GM12878 (cell line): ENCODE results near the gene LHFPL4. TPM values are rescaled to one million over a fixed set of nuclear protein-coding genes. Genes with fewer than 3 reads are reported as not detected.

Experiments
- ATAC-seq: fragments of 200-7000 bp; cut with Tn5 transposase; 3 replicates; pipeline ENCODE4 v1.9.1; 2020; ENCODE audit warnings: mild to moderate bottlenecking, moderate library complexity
- BruUV-seq: library from RNA; stranded (reverse); fragments of 400-500 nt; replicated peaks from 2 replicates; lab custom pipeline; 2021; lab: Mats Ljungman, UMichigan
- CTCF ChIA-PET: fragments of 300-600 bp; sonication (Branson Sonifier 250); formaldehyde crosslinking; extraction: SDS; loops from one replicate; lab custom pipeline; 2021; ENCODE audit warnings: inconsistent platforms; lab: Yijun Ruan, JAX
- POLR2A ChIA-PET: fragments of 350-600 bp; formaldehyde crosslinking; extraction: SDS; loops from one replicate; lab custom pipeline; 2021; ENCODE audit warnings: inconsistent platforms; lab: Charles Lee
- RAD21 ChIA-PET: fragments of 300-600 bp; sonication (Branson Sonifier 250); formaldehyde crosslinking; loops from one replicate; lab custom pipeline; 2023; ENCODE audit warnings: antibody characterized with exemption; ENCODE audit not compliant: unreplicated experiment; lab: Charles Lee
- SMC1A ChIA-PET: fragments of 300-600 bp; sonication (Branson Sonifier 250); formaldehyde crosslinking; loops from one replicate; lab custom pipeline; 2023; ENCODE audit not compliant: unreplicated experiment, uncharacterized antibody; lab: Charles Lee
- DNase-seq: peaks from one replicate; pipeline ENCODE4 v3.0.0-alpha.2; 2011; ENCODE audit warnings: low read depth, low spot score
- FAIRE-seq: peaks from 3 replicates; lab custom pipeline; 2011; peaks lifted over from hg19 to GRCh38; lab: Jason Lieb, UNC
- H2AFZ ChIP-seq: 2 replicates; pipeline ENCODE4 v1.6.0; 2011; ENCODE audit warnings: low read depth, low read length, control low read depth; ENCODE audit not compliant: control insufficient read depth
- H3K27ac ChIP-seq: 2 replicates; pipeline ENCODE4 v1.5.1; 2011; ENCODE audit warnings: control low read depth; ENCODE audit not compliant: control insufficient read depth, insufficient read depth
- H3K27me3 ChIP-seq, 2 experiments: replicated peaks in 1 of 2; 2 replicates each; pipeline versions ENCODE4 v1.6.0 to v1.6.1; 2011; ENCODE audit warnings: low read length in 1 of 2; ENCODE audit not compliant: control insufficient read depth in 2 of 2, insufficient read depth in 2 of 2
- H3K36me3 ChIP-seq, 2 experiments: 2 replicates each; pipeline ENCODE4 v1.5.1; 2011; ENCODE audit warnings: low read length in 1 of 2; ENCODE audit not compliant: control insufficient read depth in 2 of 2, insufficient read depth in 2 of 2
- H3K4me1 ChIP-seq: 2 replicates; pipeline ENCODE4 v1.6.1; 2011; ENCODE audit warnings: mild to moderate bottlenecking, low read length, moderate library complexity, mixed read lengths; ENCODE audit not compliant: control insufficient read depth, insufficient read depth
- H3K4me2 ChIP-seq: 2 replicates; pipeline ENCODE4 v1.6.0; 2011; ENCODE audit warnings: control low read depth; ENCODE audit not compliant: control insufficient read depth, insufficient read depth
- H3K4me3 ChIP-seq: fragments of 200-600 bp; sonication (generic); 2 replicates; pipeline ENCODE4 v1.5.1; 2016
- H3K79me2 ChIP-seq: 2 replicates; pipeline ENCODE4 v1.6.0; 2011; ENCODE audit warnings: low read length; ENCODE audit not compliant: control insufficient read depth, insufficient read depth
- H3K9ac ChIP-seq: 2 replicates; pipeline ENCODE4 v1.8.0; 2011; ENCODE audit warnings: low read length, control low read depth, mixed read lengths; ENCODE audit not compliant: control insufficient read depth, insufficient read depth
- H3K9me3 ChIP-seq: replicated peaks from 3 replicates; pipeline ENCODE4 v1.5.1; 2011; ENCODE audit warnings: mild to moderate bottlenecking, low read length; ENCODE audit not compliant: control insufficient read depth, insufficient read depth
- H4K20me1 ChIP-seq: 2 replicates; pipeline ENCODE4 v1.6.0; 2011; ENCODE audit not compliant: control insufficient read depth, insufficient read depth
- ATF7 ChIP-seq: fragments of 450-650 bp; IDR thresholded peaks from 2 replicates; pipeline ENCODE4 v1.6.1; 2016; ENCODE audit warnings: low read depth, mild to moderate bottlenecking
- RELA ChIP-seq: fragments of 450-650 bp; IDR thresholded peaks from 2 replicates; pipeline ENCODE4 v1.8.0; 2014; ENCODE audit warnings: borderline replicate concordance; ENCODE audit not compliant: partially characterized antibody
- RUNX3 ChIP-seq: IDR thresholded peaks from 2 replicates; pipeline ENCODE4 v1.6.1; 2012; ENCODE audit warnings: low read length, inconsistent platforms
- ZNF384 ChIP-seq: IDR thresholded peaks from 2 replicates; pipeline ENCODE4 v1.6.1; 2012; ENCODE audit warnings: low read depth, mild to moderate bottlenecking, low read length, improper control_type of control experiment, borderline replicate concordance
- WGBS: methylation state at CpG from one replicate; pipeline ENCODE4 v1.1.6; 2016; ENCODE audit warnings: low lambda C conversion rate; ENCODE audit not compliant: insufficient replicate concordance, insufficient coverage; ENCODE audit errors: missing lambda C conversion rate; 5-methylcytosine and 5-hydroxymethylcytosine counted together
- in situ Hi-C: fragments of 300-500 bp; cut with MboI; formaldehyde crosslinking; loops from 9 replicates; pipeline ENCODE4 v1.14.3; 2018; ENCODE audit warnings: mixed read lengths
- intact Hi-C: fragments of 100-400 bp; cut with micrococcal nuclease; formaldehyde crosslinking; loops from one replicate; pipeline ENCODE4 v1.14.2; 2022; ENCODE audit not compliant: unreplicated experiment
- polyA plus RNA-seq, 11 experiments: library from polyadenylated mRNA; depleted of rRNA in 4 of 11; unstranded in 6 of 11; stranded (reverse) in 5 of 11; fragments of >200 nt; fragmentation: Nextera tagmentation in 4 of 11; fragmentation: Illumina TruSeq in 1 of 11; extraction: Ambion mirVana in 4 of 11; extraction: Trizol in 1 of 11; gene quantifications; 1 replicate in 1 of 11; 2 replicates in 10 of 11; pipeline versions ENCODE4 v1.2.1 to v1.2.3, GENCODE V29; 2011 to 2016; ENCODE audit warnings: inconsistent platforms in 2 of 11, missing spikeins in 2 of 11, low read depth in 1 of 11
- total RNA-seq, 4 experiments: library from RNA; depleted of rRNA in 3 of 4; stranded (reverse); fragments of >200 nt in 3 of 4; fragmentation: Illumina TruSeq in 1 of 4; extraction: Trizol in 1 of 4; gene quantifications; 2 replicates each; pipeline versions ENCODE4 v1.2.1 to v1.2.3, GENCODE V29; 2013 to 2021
- TF ChIP-seq, protein P1 (sequence below): fragments of 450-650 bp; formaldehyde crosslinking; IDR thresholded peaks from 2 replicates; pipeline ENCODE4 v1.4.0; 2020; ENCODE audit warnings: mild to moderate bottlenecking, moderate library complexity

The LHFPL4 gene
- total and polyA plus RNA-seq, 10 of the 15 experiments (the other 5 are each of a cell fraction or from before 2014, with no cell fraction given), result 0.05 to 0.15 TPM; not detected in 8

DNA sequence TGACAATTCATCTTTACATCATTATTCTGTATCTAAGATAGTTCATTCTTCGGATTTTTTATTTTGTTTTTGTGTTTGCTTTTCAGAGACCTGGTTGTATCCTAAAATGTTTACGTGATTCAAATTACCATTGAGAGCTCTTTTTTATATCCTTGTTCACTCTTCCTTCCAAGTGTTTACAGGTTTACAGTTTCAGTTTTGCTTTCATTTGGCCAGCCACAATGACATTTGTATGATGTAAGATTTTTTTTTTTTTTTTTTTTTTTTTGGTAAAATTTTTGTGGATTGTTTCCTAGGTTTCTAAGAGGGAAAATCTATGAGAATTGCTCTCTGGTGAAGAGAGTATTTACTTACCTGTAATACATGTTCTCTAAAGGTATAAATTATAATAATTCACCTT, 101.2 kb downstream of the LHFPL4 start:
- FAIRE-seq (no peak), ATAC-seq (no peak), DNase-seq (no peak)
- TF ChIP-seq RUNX3 (no peak), ATF7 (peak; percentile 57; the same call in 1 of the 2 replicates), RELA (no peak), ZNF384 (peak; percentile 67; the same call in 1 of the 2 replicates)
- TF ChIP-seq, protein P1, sequence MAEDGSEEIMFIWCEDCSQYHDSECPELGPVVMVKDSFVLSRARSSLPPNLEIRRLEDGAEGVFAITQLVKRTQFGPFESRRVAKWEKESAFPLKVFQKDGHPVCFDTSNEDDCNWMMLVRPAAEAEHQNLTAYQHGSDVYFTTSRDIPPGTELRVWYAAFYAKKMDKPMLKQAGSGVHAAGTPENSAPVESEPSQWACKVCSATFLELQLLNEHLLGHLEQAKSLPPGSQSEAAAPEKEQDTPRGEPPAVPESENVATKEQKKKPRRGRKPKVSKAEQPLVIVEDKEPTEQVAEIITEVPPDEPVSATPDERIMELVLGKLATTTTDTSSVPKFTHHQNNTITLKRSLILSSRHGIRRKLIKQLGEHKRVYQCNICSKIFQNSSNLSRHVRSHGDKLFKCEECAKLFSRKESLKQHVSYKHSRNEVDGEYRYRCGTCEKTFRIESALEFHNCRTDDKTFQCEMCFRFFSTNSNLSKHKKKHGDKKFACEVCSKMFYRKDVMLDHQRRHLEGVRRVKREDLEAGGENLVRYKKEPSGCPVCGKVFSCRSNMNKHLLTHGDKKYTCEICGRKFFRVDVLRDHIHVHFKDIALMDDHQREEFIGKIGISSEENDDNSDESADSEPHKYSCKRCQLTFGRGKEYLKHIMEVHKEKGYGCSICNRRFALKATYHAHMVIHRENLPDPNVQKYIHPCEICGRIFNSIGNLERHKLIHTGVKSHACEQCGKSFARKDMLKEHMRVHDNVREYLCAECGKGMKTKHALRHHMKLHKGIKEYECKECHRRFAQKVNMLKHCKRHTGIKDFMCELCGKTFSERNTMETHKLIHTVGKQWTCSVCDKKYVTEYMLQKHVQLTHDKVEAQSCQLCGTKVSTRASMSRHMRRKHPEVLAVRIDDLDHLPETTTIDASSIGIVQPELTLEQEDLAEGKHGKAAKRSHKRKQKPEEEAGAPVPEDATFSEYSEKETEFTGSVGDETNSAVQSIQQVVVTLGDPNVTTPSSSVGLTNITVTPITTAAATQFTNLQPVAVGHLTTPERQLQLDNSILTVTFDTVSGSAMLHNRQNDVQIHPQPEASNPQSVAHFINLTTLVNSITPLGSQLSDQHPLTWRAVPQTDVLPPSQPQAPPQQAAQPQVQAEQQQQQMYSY (CRISPR knock-in tag), result no peak
- Histone ChIP-seq H3K4me2 (no peak overlapping the region), H3K9me3 (no peaks in the 10 kb centered on the region), H2AFZ (no peak overlapping the region), H3K9ac (no peak overlapping the region), H3K27ac (no peak overlapping the region), H3K4me1 (no peaks in the 10 kb centered on the region), H3K4me3 (no peak overlapping the region), H3K79me2 (no peaks in the 10 kb centered on the region), H3K27me3 (no peaks in the 10 kb centered on the region), H4K20me1 (no peaks in the 10 kb centered on the region), H3K36me3 (peaks cover 17 to 21% of the 10 kb centered on the region in 2 experiments)
- in situ Hi-C loops, result no loop called here
- 100% methylated on average over 2 of the region's 2 CpGs for WGBS
- CTCF ChIA-PET, result interaction anchor here (0.6 to 1.6 kb wide), 3 partner anchors 20 to 54 kb away, joined by 3 to 4 read pairs (median 3); no protein-coding TSS in a partner anchor
- intact Hi-C loops, result no loop called here
- POLR2A ChIA-PET, result interaction anchor here (0.6 to 2.0 kb wide), 4 partner anchors 26 to 57 kb away, joined by 4 to 6 read pairs (median 4); no protein-coding TSS in a partner anchor
- no TSS peak for BruUV-seq
- SMC1A ChIA-PET, result interaction anchor here (0.6 to 1.4 kb wide), 7 partner anchors 10 to 57 kb away, joined by 3 to 5 read pairs (median 3); no protein-coding TSS in a partner anchor
- RAD21 ChIA-PET, result interaction anchor here (0.7 kb wide), 1 partner anchor 89 kb away, joined by 3 read pairs; no protein-coding TSS in a partner anchor
